GM21825 (cell line): ENCODE data around the gene FIGNL1.
"Not testable (repeated sequence)": the region's sequence is repeated elsewhere in the genome, so short reads cannot be mapped to it uniquely, and the experiment has no call there.

ENCODE experiments used
- ATAC-seq: cut with Tn5 transposase; IDR thresholded peaks from one replicate; pipeline ENCODE4 v1.9.1; 2021; ENCODE audit warnings: mild to moderate bottlenecking, moderate library complexity; ENCODE audit not compliant: unreplicated experiment

Gene FIGNL1

DNA sequence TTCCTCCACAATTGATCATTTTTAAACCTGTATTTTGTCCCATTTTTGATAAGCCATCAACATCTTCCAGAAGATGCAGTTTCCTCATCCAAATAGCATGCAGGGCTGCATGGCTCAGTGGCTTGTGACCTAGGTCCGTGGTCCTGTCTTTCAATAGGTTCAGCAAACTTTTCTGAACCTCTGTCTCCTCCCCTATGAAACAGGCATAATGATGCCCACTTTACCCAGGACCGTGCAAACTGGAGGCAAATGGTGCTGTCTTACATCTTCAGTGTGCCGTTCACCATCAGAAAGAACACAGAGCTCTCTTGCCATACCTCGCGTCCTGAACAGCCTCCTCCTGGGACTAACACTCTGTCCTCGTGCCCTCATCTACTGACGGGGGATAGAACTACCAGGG is 22.3 kb upstream of the FIGNL1 start:
- ATAC-seq = no peak

DNA sequence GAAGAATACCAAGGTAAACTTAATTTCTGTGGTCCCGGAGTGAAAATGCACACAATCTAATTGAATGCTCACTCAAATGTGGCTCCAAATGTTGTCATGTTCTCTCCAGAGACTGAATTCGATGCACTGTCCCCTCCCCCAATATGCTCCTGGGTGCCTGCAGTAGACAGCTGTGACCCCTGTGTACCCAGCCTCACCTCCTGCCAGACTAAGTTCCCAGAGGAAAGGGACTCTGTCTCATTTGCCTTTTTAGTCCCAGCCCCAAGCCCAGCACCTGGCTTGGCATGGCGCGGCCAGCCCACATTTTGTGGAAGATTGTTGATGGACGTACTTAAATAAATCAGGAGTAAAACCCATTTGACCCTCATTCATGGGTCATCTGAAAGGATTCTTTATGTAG is 21.8 kb upstream of the FIGNL1 start:
- ATAC-seq = no peak

DNA sequence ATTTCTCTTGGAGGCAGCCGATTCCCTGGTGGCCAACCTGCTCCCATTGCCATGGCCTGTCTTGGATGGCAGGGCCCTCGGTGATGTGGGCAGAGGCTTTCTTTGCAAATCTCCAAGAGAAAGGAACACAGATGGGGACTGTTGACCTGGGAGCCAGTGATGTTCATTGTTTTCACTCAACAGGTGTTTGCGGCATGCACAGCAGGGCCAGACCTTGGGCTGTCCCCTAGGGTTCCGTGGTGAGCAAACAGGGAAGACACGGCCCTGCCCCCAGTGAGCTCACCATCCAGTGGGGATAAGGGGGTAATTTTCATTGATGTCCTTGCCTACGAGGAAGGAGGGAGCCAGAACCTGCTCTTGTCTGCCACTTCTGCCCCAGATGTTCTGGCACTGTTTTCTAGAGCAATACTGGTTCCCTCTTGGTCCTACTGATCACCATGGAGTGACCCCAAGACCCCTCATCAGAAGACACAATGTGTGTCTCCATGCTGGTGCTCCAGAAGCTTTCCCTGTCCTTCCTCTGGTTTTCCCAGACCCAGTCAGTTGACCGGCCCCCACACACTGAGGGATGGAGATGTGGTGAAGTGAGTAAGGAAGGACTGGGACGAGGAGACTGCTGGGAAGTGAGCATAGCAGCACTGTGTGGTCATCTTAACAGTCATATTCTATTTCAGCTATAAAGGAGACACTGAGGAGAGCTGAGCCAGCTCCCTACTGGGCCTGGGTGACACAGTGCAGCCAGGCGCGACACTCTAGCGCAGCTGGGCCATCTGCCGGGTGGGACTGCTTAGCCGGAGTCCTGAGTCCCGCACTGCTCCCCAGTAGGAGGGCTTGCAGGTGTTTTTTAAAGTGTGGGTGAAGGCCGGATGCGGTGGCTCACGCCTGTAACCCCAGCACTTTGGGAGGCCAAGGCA is 20.4 kb upstream of the FIGNL1 start:
- no peak for ATAC-seq

DNA sequence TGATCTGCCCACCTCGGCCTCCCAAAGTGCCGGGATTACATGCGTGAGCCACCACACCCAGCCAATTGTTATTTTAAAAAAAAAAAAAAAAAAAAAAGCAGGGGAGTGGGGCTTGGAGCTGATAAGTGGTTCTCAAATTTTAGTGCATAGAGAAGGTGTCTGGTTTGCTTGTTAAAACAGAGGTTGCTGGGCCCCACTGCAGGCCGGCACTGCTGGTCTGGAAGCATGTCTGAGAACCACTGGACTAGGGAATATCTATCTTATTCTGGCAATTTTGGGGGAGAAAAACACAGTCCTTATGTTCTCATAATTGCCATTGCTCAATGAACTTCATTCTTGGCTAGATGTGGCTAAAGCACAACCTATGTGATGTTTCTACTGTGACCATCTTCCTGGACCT is 19.0 kb upstream of the FIGNL1 start:
- no peak for ATAC-seq

DNA sequence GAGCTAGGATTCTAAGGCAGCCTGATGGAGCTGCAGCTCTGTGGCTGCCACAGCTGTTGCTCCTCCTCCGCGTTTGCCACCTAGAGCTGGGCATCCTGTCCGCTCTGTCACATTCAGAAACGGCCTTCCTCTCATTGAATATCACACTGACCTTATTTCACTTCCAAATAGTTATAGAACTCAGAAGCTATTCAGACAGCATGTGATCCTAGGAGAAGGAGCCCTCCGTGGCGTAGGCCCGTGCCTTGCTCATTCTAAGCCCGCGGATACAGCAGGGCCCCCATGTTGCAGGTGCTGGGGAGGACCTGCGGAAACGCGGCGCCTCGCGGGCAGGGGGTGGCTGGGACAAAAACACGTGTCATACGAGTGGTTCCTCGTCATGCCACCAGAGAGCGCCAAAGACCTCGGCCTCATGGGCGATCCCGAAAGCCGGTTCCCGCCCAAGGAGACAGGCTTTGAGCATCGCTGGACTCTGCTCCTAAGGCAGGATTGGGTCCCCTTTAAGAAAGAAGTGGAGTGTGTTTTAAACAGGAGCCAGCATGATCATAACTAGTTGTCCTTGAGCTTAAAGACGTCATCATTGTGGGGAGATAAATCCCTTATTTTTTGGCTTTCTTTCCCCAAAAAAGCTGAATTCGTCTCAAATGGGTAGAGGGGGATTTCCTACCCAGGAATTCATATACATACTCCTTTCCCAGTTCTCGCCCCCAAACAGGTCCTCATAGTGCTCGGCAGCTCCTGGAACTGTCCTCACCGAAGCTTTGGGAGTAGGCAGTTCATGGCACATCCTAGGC is 17.9 kb upstream of the FIGNL1 start:
- ATAC-seq = peak; percentile 92

DNA sequence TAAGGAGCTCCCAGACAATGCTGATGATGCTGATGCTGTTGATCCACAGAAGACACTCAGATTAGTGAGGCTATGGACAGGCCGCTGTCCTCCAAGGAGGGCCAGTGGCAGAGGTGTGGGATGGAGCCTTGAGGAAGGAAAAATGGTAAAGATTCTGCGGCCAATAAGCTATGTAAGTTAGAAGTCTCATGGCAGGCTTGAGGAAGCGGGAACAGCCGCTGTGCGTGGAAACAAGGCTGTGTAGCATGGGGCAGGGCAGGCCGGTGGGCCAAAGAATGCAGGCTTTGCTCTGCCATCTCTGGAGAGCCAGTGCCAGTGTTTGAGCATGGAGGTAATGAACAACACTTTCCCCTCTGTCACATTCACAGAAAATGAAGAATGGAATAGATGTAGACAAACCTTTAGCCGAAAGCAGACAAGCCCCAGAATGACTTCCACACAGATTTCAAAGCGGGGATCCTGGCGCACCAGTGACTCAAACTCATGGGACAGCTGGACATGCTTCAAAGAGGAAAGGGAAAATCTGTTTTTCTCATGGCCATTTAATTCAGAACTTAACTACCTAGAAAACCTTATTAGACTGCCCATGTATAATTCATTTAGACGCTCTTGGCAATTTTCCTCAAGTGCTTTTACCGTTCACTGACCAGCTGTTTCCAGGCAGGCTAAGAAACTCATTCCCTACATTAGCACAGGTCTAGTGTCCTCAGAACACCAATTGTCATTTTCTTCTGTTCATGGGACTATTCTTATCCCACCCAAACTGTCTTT is 16.9 kb upstream of the FIGNL1 start:
- no peak for ATAC-seq

DNA sequence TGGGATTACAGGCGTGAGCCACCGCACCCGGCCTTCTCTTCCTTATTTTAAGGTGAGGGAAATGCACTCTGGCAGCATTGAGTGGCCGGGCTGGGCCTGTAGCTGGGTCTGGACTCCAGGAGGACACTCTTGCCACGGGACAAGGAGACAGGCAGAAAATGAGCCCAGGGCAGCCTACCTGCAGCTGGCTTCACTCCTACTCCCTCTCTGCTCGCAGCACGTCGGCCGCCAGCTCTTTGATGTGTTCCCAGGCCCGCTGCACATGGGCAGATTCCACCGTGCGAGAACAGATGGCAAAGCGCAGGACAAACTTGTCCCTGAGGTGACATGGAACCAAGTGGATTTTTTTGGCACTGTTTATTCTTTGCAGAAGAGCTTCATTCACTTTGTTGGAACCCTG is 12.9 kb upstream of the FIGNL1 start:
- no peak for ATAC-seq

DNA sequence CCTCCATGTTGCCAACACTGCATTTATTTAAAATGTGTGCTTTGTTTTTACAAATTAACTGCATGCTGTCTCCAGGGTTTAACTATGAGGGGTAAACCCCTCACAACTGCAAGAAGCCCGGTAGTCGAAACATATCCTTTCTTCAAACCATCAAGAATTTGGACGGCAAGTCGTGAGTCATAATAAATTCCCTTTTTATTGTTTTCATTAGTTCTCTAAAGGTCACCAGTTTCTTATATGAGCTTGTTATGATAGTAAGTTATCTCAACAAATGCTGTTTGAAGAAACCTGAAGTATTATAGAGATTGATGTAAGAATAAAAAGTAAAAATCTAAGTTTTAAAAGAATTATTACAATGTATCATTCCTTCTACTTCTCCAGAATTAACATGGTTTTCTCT is 12.2 kb upstream of the FIGNL1 start:
- no peak for ATAC-seq

DNA sequence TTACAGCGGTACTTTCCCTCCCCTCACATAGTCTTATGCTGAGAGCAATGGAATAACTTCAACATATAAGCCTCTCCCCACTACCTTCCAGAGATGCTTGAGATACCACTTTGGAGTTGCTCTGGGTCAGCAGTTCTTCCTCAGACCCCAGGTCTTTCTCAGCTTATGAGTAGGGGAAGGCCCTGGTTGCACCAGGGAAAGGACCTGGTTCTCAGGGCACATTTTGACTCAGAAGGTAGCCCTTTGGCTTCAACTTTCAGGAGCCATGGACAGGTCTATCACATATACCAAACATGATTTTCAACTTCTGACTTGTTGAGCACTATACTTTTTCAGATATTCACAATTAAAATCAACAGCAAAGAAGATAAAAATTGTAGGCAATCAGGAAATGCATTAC is 11.5 kb upstream of the FIGNL1 start:
- no peak for ATAC-seq

DNA sequence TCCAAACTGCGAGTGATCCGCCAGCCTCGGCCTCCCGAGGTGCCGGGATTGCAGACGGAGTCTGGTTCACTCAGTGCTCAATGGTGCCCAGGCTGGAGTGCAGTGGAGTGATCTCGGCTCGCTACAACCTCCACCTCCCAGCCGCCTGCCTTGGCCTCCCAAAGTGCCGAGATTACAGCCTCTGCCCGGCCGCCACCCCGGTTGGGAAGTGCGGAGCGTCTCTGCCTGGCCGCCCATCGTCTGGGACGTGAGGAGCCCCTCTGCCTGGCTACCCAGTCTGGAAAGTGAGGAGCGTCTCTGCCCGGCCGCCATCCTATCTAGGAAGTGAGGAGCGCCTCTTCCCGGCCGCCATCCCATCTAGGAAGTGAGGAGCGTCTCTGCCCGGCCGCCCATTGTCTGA is 9.0 kb upstream of the FIGNL1 start:
- not testable (repeated sequence) for ATAC-seq

DNA sequence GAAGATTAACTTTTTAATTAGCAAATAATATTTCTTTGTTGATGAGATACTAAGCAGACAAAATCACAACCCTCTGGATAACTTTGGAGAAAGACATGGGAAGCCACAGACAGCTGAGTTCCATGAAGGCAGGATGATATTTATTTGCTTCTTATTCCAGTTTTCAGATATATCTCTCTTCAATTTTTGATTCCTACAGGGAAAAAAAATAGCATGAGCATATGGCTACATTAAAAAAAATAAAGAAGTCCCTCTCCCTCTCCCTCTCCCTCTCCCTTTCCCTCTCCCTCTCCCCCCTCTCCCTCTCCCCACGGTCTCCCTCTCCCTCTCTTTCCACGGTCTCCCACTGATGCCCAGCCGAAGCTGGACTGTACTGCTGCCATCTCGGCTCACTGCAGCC is 8.5 kb upstream of the FIGNL1 start:
- ATAC-seq = not testable (repeated sequence)

DNA sequence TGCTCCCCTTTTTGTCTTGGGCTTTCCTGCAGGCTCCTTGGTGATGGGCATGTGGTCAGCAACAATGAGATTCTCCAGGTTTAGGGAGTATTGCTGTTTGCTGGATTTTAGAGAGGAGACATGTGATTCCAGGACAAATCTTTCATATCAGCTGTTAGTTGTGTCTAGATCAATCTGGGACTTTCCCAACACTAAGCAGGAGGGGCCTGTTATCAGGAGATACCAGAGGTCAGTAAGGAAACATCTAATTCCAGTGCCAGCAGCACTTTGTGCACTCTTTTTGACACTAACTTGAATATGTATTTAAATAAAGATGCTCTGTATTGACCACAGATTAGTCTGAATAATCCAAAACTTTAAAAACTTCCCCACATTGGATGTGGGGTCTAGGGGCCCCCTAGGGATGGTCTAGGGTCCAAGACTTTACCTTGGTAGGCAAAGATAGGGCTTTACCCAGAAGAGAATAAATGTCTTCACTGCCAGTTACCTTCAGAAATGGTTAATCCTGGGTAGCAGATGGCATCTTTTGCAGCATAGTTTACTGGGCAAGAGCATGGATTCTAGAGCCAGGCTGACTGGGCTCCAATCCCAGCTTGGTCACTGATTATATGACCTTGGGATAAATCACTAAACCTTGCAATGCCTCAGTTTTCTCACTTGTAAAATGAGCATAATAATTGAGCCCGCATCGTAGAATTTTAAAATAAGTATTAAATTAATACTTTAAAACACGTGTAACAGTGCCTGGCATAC is 6.4 kb upstream of the FIGNL1 start:
- no peak for ATAC-seq

DNA sequence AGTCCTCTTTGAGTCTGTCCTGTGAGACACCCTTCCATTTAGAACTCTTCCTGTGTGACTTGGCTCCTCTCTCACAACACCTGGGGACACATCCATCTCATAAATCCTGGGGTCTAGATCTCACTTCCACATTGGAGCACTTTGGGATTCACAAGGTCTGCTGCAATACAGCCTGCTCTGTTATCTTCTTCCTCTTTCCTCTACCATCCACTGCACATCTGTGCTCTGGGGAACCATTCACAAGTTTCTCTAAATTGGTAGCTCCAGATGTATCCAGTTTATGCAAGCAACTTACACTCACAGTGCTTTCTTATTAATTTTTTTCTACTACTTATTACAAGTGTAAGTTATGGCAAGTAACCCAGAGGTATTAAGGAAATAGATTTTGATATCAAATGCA is 5.5 kb upstream of the FIGNL1 start:
- ATAC-seq = no peak

DNA sequence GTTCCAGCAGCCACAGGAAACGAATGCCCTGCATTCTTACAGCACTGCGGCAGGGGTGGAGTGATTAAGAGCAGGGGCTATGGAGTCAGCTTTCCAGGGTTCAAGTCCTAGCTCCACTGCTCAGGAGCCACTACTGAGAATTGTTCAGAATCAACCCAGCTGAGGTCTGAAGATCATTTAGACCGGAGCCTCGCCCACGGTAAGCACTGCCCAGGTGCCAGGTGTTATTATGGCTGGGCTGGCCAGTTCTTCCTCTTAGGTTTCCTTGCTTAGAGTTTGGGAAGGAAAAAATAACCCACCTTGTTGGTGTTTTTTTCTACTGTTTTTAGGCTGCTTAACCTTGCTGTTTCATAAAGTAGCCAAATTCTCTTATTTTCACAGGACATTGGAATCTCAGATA is 4.8 kb upstream of the FIGNL1 start:
- no peak for ATAC-seq

DNA sequence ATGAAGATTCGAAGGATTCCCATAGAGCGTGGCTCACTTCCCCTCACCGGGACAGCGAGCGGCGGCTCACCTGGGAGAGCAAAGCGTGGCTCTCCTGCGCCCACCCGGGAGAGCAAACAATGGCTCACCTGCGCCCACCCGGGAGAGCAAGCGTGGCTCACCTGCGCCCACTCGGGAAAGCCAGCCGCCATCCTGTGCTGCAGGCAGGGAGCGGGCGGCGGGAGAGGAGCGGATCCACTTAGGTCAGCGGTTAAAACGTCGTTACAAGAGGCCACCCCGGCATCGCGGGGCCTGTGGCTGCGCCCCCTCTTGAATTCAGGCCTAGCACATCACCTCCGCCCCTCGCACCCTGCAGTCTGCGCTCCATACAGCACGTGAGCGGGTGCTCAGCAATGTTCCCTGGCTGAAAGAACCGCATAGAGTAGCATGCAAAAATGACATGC is 461 bp upstream of the FIGNL1 start:
- ATAC-seq = peak; percentile 11

DNA sequence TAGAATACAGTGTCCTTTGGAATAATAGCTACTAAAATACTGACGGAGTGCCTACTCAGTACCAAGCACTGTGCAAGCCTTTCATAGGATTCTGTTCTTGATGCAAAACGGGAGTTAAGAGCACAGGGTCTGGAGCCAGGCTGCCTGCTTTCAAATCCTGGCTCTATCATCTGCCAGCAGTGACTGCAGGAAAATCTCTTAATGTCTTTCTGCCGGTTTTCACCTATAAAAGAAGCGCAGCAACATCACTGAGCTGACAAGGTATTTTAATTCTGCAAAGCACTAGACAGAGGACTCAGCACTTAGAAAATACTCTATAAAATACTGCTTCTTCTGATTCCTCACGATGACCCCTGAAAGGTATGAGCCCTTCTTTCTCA is 659 bp downstream of the FIGNL1 start:
- ATAC-seq = no peak

DNA sequence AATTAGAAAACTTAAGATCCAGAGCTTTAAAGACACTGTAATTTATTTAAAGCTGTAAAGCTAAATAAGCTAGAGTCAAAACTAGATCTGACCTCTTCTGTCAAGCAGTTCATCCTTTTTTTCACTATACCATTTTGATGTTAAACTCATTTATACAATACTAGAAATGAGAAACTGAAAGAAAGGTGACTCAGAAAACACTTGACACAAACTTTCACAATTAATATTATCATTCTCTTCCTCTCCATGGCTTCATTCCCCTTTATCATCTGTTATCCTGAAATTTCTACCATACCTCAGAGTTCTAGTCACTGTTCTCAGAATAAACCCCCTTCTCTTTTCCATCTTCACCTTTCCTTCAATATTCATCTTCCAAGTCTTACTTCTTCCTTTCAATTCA is 1.3 kb downstream of the FIGNL1 start:
- no peak for ATAC-seq

DNA sequence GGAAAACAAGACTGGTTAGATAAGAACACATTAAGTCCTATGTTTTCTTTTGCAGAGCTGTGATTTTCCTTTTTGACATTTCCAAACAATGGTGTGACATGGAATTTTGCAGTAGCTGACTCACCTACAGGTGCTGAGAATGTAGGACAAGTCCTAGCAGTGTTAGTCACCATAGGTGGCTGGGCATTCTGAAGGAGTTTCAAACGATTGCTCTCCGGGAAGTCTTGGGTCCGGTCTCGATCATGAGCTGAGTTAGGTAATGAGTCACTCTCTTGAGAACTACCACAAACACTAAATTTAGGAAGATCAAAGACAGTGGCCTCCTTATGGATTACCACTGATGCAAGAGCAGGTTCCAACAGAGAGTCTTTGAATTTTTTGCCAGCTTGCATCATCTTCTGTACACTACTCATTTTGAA is 3.6 kb downstream of the FIGNL1 start:
- ATAC-seq = peak; percentile 35

DNA sequence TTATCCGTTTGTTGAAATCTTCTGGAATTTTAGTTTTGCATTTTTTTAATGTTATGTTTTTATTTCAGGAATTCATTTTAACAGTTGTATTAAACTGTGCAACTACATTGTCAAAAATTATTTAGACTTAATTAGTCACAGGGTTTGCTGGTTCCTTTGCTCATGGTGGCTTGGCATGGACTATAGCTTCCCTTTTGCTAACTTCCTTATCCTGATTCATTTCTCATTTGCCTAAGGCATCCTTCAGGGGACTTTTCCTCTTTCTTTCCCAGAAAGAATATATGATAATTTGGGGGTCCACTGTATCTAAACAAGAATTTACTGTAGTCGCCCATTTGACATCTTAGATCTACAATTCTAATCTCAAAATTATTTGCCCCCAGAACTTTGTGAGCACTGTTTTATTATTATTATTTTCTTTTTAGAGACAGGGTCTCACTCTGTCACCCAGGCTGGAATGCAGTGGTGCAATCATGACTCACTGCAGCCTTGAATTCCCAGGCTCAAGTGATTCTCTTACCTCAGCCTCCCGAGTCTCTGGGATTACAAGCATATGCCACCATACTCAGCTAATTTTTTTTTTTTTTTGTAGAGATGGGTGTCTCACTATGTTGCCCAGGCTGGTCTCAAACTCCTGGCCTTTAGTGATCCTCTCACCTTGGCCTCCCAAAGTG is 13.9 kb downstream of the FIGNL1 start:
- no peak for ATAC-seq

DNA sequence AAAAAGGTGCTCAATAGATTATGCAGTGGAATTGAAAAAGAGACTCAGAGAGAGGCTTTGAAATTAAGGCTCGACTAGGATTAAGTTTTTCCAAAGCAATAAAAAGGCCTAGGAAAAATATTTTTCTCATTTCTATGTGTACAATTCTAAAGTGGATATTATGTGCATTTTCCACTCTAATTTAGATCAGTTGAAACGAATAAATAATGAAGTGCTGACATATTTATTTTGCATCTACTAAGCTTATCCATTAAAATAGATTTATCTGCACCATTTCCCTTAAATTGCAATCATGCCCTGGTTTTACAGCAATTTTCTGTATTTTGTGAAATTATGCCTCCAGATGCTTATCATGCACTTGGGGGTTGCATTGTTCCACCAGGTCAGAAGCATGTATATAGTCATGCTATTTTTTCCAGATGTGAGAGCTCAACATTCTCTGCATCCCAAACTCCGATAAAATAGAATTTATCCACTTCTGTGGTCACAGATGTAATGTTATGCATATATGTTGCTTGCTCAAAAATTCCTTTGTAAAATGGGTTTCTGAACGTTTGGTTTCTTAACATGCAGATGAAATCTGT is 18.3 kb downstream of the FIGNL1 start:
- ATAC-seq = no peak
